Tibial nerve (tissue), 4 donors: ENCODE results near the gene NRL.
"Not testable (repeated sequence)": the region's sequence is repeated elsewhere in the genome, so short reads cannot be mapped to it uniquely, and the experiment has no call there.

ENCODE experiments used
- EP300 ChIP-seq, 2 donors: sonication (generic); formaldehyde crosslinking; IDR thresholded peaks; one replicate each; pipeline ENCODE4 v1.6.1; 2017; ENCODE audit warnings: antibody characterized with exemption in 2 of 2, mild to moderate bottlenecking in 1 of 2
- POLR2A ChIP-seq, 2 donors: fragments of 450-650 bp; IDR thresholded peaks; one replicate each; pipeline ENCODE4 v1.6.1; 2017; ENCODE audit warnings: antibody characterized with exemption in 2 of 2, mild to moderate bottlenecking in 2 of 2, moderate library complexity in 2 of 2
- TF ChIP-seq, protein P1 (sequence below), 5 experiments: fragments of 200-600 bp in 3 of 5; fragments of 450-650 bp in 2 of 5; sonication (generic) in 3 of 5; IDR thresholded peaks; one replicate each; pipeline ENCODE4 v1.5.1; 2016 to 2019; ENCODE audit warnings: antibody characterized with exemption in 5 of 5, mild to moderate bottlenecking in 3 of 5, moderate library complexity in 2 of 5

DNA sequence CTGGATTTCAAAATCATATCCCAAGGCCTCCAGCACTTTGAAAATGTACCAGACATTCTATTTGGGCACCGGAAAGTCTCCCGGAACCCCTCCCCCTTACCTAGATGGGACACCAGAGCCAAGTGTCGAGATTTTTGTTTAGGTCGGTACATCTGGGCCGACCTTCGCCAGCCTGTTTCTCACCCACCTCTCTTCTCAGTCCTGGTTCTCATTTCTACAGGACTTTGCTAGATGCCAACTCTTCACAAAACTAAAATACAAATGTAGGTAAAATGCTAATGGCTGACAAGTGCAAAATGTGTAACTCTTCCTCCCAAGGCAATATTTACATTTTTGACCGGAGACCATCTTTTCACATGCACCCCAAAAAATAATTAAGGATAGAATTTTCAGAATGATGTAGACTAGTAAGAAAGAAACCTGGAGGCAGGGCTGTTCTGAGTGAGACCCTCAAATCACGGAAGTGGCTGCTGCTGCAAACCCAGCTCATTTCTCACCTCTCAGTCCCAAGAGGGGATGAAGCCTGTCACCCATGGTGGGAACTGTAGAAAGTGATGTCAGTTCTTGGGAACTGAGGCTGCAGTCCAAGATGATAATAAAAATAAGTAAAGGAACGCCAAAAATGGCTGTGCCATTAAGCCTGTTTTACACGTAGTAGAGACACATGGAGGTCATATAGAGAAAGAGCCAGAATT is 77.6 kb downstream of the NRL start:
- not testable (repeated sequence) for TF ChIP-seq POLR2A, EP300 (IDR thresholded peaks at IDR 0.05)
- TF ChIP-seq, protein P1, sequence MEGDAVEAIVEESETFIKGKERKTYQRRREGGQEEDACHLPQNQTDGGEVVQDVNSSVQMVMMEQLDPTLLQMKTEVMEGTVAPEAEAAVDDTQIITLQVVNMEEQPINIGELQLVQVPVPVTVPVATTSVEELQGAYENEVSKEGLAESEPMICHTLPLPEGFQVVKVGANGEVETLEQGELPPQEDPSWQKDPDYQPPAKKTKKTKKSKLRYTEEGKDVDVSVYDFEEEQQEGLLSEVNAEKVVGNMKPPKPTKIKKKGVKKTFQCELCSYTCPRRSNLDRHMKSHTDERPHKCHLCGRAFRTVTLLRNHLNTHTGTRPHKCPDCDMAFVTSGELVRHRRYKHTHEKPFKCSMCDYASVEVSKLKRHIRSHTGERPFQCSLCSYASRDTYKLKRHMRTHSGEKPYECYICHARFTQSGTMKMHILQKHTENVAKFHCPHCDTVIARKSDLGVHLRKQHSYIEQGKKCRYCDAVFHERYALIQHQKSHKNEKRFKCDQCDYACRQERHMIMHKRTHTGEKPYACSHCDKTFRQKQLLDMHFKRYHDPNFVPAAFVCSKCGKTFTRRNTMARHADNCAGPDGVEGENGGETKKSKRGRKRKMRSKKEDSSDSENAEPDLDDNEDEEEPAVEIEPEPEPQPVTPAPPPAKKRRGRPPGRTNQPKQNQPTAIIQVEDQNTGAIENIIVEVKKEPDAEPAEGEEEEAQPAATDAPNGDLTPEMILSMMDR (IDR thresholded peaks at IDR 0.05), result not testable (repeated sequence)
